Breast epithelium (tissue), 4 donors: Measurements from ENCODE around the gene POLQ. TPM values are rescaled to one million over a fixed set of nuclear protein-coding genes. Genes with fewer than 3 reads are reported as not detected.

Source experiments
- DNase-seq, 2 donors: peaks; one replicate each; pipeline ENCODE4 v3.0.0-alpha.2; 2019; ENCODE audit warnings: low spot score in 2 of 2
- H3K27ac ChIP-seq, 2 donors: fragments of 200-600 bp; sonication (generic) in 1 of 2; one replicate each; pipeline ENCODE4 v1.5.1; 2016 to 2019; ENCODE audit warnings: mild to moderate bottlenecking in 1 of 2
- H3K27me3 ChIP-seq, 2 donors: fragments of 200-600 bp; sonication (generic) in 1 of 2; one replicate each; pipeline versions ENCODE4 v1.5.1 to v1.6.0; 2017 to 2019; ENCODE audit warnings: control low read depth in 1 of 2, mild to moderate bottlenecking in 1 of 2
- H3K36me3 ChIP-seq: fragments of 200-600 bp; one replicate; pipeline ENCODE4 v1.5.1; 2019
- H3K4me1 ChIP-seq, 2 donors: fragments of 200-600 bp; sonication (generic); one replicate each; pipeline ENCODE4 v1.5.1; 2016 to 2019; ENCODE audit warnings: control low read depth in 1 of 2
- H3K4me3 ChIP-seq, 3 donors: fragments of 200-600 bp; sonication (generic); 1 replicate in 2 of 3; 2 replicates in 1 of 3; pipeline ENCODE4 v1.5.1; 2016 to 2019; ENCODE audit warnings: mild to moderate bottlenecking in 3 of 3, moderate library complexity in 2 of 3
- H3K9me3 ChIP-seq, 2 donors: fragments of 200-600 bp; sonication (generic) in 1 of 2; one replicate each; pipeline ENCODE4 v1.5.1; 2016 to 2019; ENCODE audit warnings: control low read depth in 1 of 2
- CTCF ChIP-seq, 3 donors: fragments of 450-650 bp; IDR thresholded peaks; one replicate each; pipeline ENCODE4 v1.5.1; 2016 to 2017; ENCODE audit warnings: antibody characterized with exemption in 3 of 3, mild to moderate bottlenecking in 3 of 3, moderate library complexity in 3 of 3
- POLR2A ChIP-seq: fragments of 450-650 bp; IDR thresholded peaks from one replicate; pipeline ENCODE4 v1.6.1; 2016; ENCODE audit warnings: antibody characterized with exemption, mild to moderate bottlenecking, moderate library complexity
- POLR2AphosphoS5 ChIP-seq, 3 donors: sonication (generic); formaldehyde crosslinking; IDR thresholded peaks; one replicate each; pipeline ENCODE4 v1.6.1; 2017; ENCODE audit warnings: antibody characterized with exemption in 3 of 3
- intact Hi-C: fragments of 100-400 bp; cut with DNase I; formaldehyde crosslinking; loops from one replicate; pipeline ENCODE4 v1.15.1; 2023; ENCODE audit warnings: low total_unique reads
- total RNA-seq, 3 donors: library from RNA; depleted of rRNA; stranded (reverse); fragments of >200 nt; gene quantifications; one replicate each; pipeline ENCODE4 v1.1.0, GENCODE V29; 2016

The POLQ gene
- total RNA-seq, 3 donors from 2014 or later: under 0.01 to 0.64 (median 0.29) TPM

- Histone ChIP-seq H3K9me3 (no peaks in the 10 kb centered on the region), H3K27ac (no peak overlapping the region), H3K4me1 (no peaks in the 10 kb centered on the region), H3K4me3 (no peak overlapping the region), H3K36me3 (no peaks in the 10 kb centered on the region), H3K27me3 (no peaks in the 10 kb centered on the region)
- no peak for TF ChIP-seq POLR2A
- no peak for TF ChIP-seq CTCF (IDR thresholded peaks at IDR 0.05)
- no peak for TF ChIP-seq POLR2AphosphoS5 (IDR thresholded peaks at IDR 0.05)
- DNase-seq: no peak
- intact Hi-C loops: no loop called here
Measured at GRCh38 chr3:121483290-121483689, 62.5 kb downstream of the POLQ start.

DNA sequence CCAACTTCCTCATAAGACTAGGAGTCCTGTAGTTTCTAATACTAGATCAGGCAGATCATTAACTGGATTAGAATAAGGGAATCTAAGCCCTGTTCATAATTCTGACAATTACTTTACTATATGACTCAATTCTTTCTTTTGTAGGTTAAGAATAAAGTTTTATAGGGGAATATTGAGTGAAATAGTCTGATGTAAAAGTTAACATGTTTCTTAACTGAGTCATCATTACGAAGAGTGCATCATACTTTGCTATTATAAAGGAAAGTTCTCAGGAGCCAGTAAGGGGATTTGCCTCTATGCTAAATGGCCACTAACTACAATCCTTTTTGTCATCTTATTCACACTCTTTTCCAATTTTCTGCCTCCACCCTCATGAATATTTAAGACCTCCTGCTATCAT, 63.1 kb downstream of the POLQ start:
- Histone ChIP-seq H3K4me3 (no peak overlapping the region), H3K36me3 (no peaks in the 10 kb centered on the region), H3K4me1 (no peaks in the 10 kb centered on the region), H3K27ac (no peak overlapping the region), H3K9me3 (no peaks in the 10 kb centered on the region), H3K27me3 (no peaks in the 10 kb centered on the region)
- TF ChIP-seq CTCF (IDR thresholded peaks at IDR 0.05) (no peak), POLR2A (no peak), POLR2AphosphoS5 (IDR thresholded peaks at IDR 0.05) (no peak)
- no peak for DNase-seq
- intact Hi-C loops: no loop called here

DNA sequence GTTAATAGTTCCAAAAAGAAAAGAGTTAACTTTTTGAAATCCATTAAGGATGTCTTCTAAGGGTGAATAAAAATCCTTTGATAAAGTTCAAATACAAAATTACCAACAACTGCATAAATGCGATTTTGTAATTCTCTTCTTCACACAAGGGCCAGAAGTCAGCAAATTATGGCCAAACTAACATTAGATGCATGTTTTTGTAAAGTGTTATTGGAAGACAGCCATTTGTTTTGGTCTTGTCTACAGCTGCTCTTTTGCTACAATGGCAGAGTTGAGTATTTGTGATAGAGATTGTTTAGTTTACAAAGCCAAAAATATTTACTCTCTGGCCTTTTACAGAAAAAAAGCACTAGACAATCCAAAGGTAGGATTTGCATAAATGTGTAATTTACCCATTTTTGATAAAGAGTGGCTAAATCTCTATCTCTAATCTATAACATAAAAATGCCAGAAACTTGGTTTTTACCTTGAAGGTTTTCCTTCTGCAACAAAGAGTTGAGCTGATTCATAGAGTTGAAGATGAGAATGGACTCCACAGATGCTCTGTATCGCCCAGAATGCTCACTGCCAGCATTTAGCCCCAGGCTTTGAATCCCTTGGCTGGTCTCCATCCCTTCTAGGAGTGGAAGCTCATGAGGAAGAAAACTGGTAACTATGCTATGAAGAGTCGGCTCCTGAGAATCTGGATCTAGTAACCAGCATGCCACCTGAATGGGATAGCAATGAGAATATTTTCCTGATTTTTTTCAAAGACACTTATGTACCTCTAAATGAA, 64.5 kb downstream of the POLQ start:
- Histone ChIP-seq H3K4me3 (no peak overlapping the region), H3K27me3 (no peaks in the 10 kb centered on the region), H3K9me3 (no peaks in the 10 kb centered on the region), H3K36me3 (no peaks in the 10 kb centered on the region), H3K4me1 (no peaks in the 10 kb centered on the region), H3K27ac (no peak overlapping the region)
- intact Hi-C loops: no loop called here
- no peak for TF ChIP-seq CTCF (IDR thresholded peaks at IDR 0.05)
- TF ChIP-seq POLR2AphosphoS5 (IDR thresholded peaks at IDR 0.05): no peak
- DNase-seq: no peak

DNA sequence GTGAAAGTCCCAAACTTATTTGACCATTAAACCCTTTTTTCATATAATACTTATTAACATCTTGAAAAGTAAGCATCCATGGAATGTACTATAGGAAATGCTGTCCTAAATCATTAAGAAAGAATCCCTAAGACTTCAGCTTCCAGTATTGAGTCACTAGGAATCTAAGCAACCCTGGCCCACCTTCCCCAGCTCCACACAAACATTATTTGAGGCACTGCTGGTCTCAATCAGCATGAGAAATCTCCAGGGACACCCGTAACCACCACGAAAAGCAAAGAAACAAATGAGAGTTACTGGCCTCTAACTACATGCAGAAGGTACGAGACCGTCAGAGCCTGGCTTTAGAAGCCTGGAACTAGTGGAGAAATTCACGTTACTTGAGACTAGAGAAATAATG, 68.2 kb downstream of the POLQ start:
- Histone ChIP-seq H3K27me3 (no peaks in the 10 kb centered on the region), H3K4me3 (no peak overlapping the region), H3K4me1 (no peaks in the 10 kb centered on the region), H3K27ac (no peak overlapping the region), H3K9me3 (no peaks in the 10 kb centered on the region), H3K36me3 (no peaks in the 10 kb centered on the region)
- DNase-seq: no peak
- intact Hi-C loops: no loop called here
- TF ChIP-seq CTCF (IDR thresholded peaks at IDR 0.05): no peak
- no peak for TF ChIP-seq POLR2A
- no peak for TF ChIP-seq POLR2AphosphoS5 (IDR thresholded peaks at IDR 0.05)

GRCh38 chr3:121473001-121473400, 72.8 kb downstream of the POLQ start:
- no peaks in the 10 kb centered on the region for H3K9me3 ChIP-seq
- DNase-seq: no peak
- H3K36me3 ChIP-seq: no peaks in the 10 kb centered on the region
- no peaks in the 10 kb centered on the region for H3K4me1 ChIP-seq
- no peaks in the 10 kb centered on the region for H3K27me3 ChIP-seq
- TF ChIP-seq POLR2A (no peak), POLR2AphosphoS5 (IDR thresholded peaks at IDR 0.05) (no peak), CTCF (IDR thresholded peaks at IDR 0.05) (no peak)
- H3K4me3 ChIP-seq: no peak overlapping the region
- intact Hi-C loops: no loop called here
- H3K27ac ChIP-seq: no peak overlapping the region
